Common myeloid progenitor, CD34-positive (primary cell): Measurements from ENCODE around the gene EMCN. TPM values are rescaled to one million over a fixed set of nuclear protein-coding genes. Genes with fewer than 3 reads are reported as not detected.
A peak's percentile ranks its signal among the peaks of the same experiment; 100 is the strongest.

Experiments
- CTCF ChIA-PET: fragments of 350-600 bp; sonication (Branson Sonifier 250); formaldehyde crosslinking; loops from one replicate; lab custom pipeline; 2021; ENCODE audit warnings: antibody characterized with exemption; lab: Charles Lee
- POLR2A ChIA-PET: fragments of 350-600 bp; sonication (Branson Sonifier 250); formaldehyde crosslinking; loops from one replicate; lab custom pipeline; 2021; ENCODE audit warnings: antibody characterized with exemption; lab: Charles Lee
- DNase-seq, 3 donors: peaks; one replicate each; pipeline versions ENCODE4 v3.0.0 to v3.0.0-alpha.2; 2013
- H3K27ac ChIP-seq, 2 experiments: 1 replicate in 1 of 2; 2 replicates in 1 of 2; pipeline ENCODE4 v1.7.0; 2013; ENCODE audit warnings: inconsistent platforms in 2 of 2, low read length in 2 of 2, mild to moderate bottlenecking in 2 of 2, low read depth in 1 of 2, moderate library complexity in 1 of 2; ENCODE audit not compliant: severe bottlenecking in 2 of 2, insufficient read depth in 1 of 2, poor library complexity in 1 of 2
- H3K27me3 ChIP-seq, 5 experiments: replicated peaks in 2 of 5; 1 replicate in 3 of 5; 2 replicates in 2 of 5; pipeline versions ENCODE4 v1.6.1 to v1.7.0; 2013; ENCODE audit warnings: low read length in 4 of 5, mild to moderate bottlenecking in 2 of 5, moderate library complexity in 2 of 5, inconsistent platforms in 1 of 5; ENCODE audit not compliant: insufficient read depth in 5 of 5, control insufficient read depth in 4 of 5
- H3K36me3 ChIP-seq, 4 experiments: 1 replicate in 2 of 4; 2 replicates in 2 of 4; pipeline versions ENCODE4 v1.6.1 to v1.7.0; 2013; ENCODE audit warnings: low read length in 3 of 4, control low read depth in 1 of 4, mild to moderate bottlenecking in 1 of 4; ENCODE audit not compliant: control insufficient read depth in 4 of 4, insufficient read depth in 4 of 4
- H3K4me1 ChIP-seq, 4 experiments: 1 replicate in 3 of 4; 2 replicates in 1 of 4; pipeline versions ENCODE4 v1.6.1 to v1.7.1; 2013; ENCODE audit warnings: low read length in 3 of 4, mild to moderate bottlenecking in 3 of 4, control low read depth in 1 of 4, inconsistent platforms in 1 of 4, moderate library complexity in 1 of 4; ENCODE audit not compliant: control insufficient read depth in 4 of 4, insufficient read depth in 4 of 4; ENCODE audit errors: control extremely low read depth in 1 of 4
- H3K4me3 ChIP-seq, 7 experiments: 1 replicate in 4 of 7; 2 replicates in 3 of 7; pipeline versions ENCODE4 v1.5.1 to v1.7.0; 2013; ENCODE audit warnings: mild to moderate bottlenecking in 7 of 7, low read length in 6 of 7, moderate library complexity in 6 of 7, inconsistent platforms in 2 of 7, low read depth in 2 of 7, control low read depth in 1 of 7; ENCODE audit not compliant: insufficient read depth in 4 of 7, control insufficient read depth in 1 of 7; ENCODE audit errors: extremely low read depth in 1 of 7
- H3K9me3 ChIP-seq, 5 experiments: 1 replicate in 4 of 5; 2 replicates in 1 of 5; pipeline versions ENCODE4 v1.6.1 to v1.7.1; 2013; ENCODE audit warnings: low read length in 4 of 5, mild to moderate bottlenecking in 2 of 5, inconsistent platforms in 1 of 5, low read depth in 1 of 5, moderate library complexity in 1 of 5; ENCODE audit not compliant: control insufficient read depth in 4 of 5, insufficient read depth in 2 of 5; ENCODE audit errors: control extremely low read depth in 1 of 5
- WGBS: methylation state at CpG from one replicate; pipeline ENCODE4 v1.1.5; 2013; ENCODE audit not compliant: insufficient coverage; 5-methylcytosine and 5-hydroxymethylcytosine counted together
- polyA plus RNA-seq: library from polyadenylated mRNA; unstranded; fragments of 120-200 nt; gene quantifications from one replicate; pipeline ENCODE4 v1.2.1, GENCODE V29; 2013

Gene EMCN, protein sequence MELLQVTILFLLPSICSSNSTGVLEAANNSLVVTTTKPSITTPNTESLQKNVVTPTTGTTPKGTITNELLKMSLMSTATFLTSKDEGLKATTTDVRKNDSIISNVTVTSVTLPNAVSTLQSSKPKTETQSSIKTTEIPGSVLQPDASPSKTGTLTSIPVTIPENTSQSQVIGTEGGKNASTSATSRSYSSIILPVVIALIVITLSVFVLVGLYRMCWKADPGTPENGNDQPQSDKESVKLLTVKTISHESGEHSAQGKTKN
- polyA plus RNA-seq, result 9.5 TPM

GRCh38 chr4:100517864-100518341 lies at the start of gene EMCN:
Gene EMCN, minus strand, starts transcription at chr4:100518022. Its CDS starts 108 bp downstream, at chr4:100517914.
- CTCF ChIA-PET, result no interaction called here
- H3K4me1 ChIP-seq, result peaks cover 3 to 54% (median 17%) of the 10 kb centered on the region in 4 experiments
- DNase-seq, result no peak
- no peaks in the 10 kb centered on the region for H3K27me3 ChIP-seq
- peak within 1 kb of the TSS in 6 of 7 experiments; percentile 10 to 77 (median 66) for H3K4me3 ChIP-seq
- peak within 1 kb of the TSS; percentile 48 to 80 for H3K27ac ChIP-seq
- no peaks in the 10 kb centered on the region for H3K36me3 ChIP-seq
- no peaks in the 10 kb centered on the region for H3K9me3 ChIP-seq
- WGBS, result 13% methylated on average over 1 of the region's 3 CpGs
- POLR2A ChIA-PET, result no interaction called here

- Histone ChIP-seq H3K36me3 (no peaks in the 10 kb centered on the region), H3K27ac (no peak overlapping the region), H3K27me3 (no peaks in the 10 kb centered on the region), H3K4me3 (no peak overlapping the region), H3K4me1 (no peaks in the 10 kb centered on the region), H3K9me3 (no peaks in the 10 kb centered on the region)
- CTCF ChIA-PET, result no interaction called here
- 100% methylated on average over 1 of the region's 3 CpGs for WGBS
- POLR2A ChIA-PET, result no interaction called here
- DNase-seq, result no peak
Observed at GRCh38 chr4:100566396-100566795, 48.6 kb upstream of the EMCN start.

- no peaks in the 10 kb centered on the region for H3K27me3 ChIP-seq
- H3K36me3 ChIP-seq, result no peaks in the 10 kb centered on the region
- no peak overlapping the region for H3K4me3 ChIP-seq
- peaks cover 0 to 3% (median 0%) of the 10 kb centered on the region in 5 experiments for H3K9me3 ChIP-seq
- WGBS, result no CpG with 5 or more reads among the region's 2 CpGs
- CTCF ChIA-PET, result no interaction called here
- no peak overlapping the region for H3K27ac ChIP-seq
- no peaks in the 10 kb centered on the region for H3K4me1 ChIP-seq
- POLR2A ChIA-PET, result no interaction called here
- DNase-seq, result no peak
Observed at GRCh38 chr4:100557306-100557705, 39.5 kb upstream of the EMCN start.

- 100% methylated on average over 1 of the region's 2 CpGs for WGBS
- Histone ChIP-seq H3K27ac (no peak overlapping the region), H3K27me3 (no peaks in the 10 kb centered on the region), H3K4me3 (no peak overlapping the region), H3K4me1 (no peaks in the 10 kb centered on the region), H3K9me3 (peaks cover 0 to 3% (median 0%) of the 10 kb centered on the region in 5 experiments), H3K36me3 (no peaks in the 10 kb centered on the region)
- DNase-seq, result no peak
- ChIA-PET CTCF (no interaction called here), POLR2A (no interaction called here)
Observed at GRCh38 chr4:100555611-100556337, 38.0 kb upstream of the EMCN start.

GRCh38 chr4:100548200-100548560 lies 30.4 kb upstream of the EMCN start:
- peak; percentile 5 to 56 (median 37) for DNase-seq
- Histone ChIP-seq H3K4me1 (peaks cover 0 to 6% (median 2%) of the 10 kb centered on the region in 4 experiments), H3K4me3 (no peak overlapping the region), H3K9me3 (peaks cover 0 to 4% (median 0%) of the 10 kb centered on the region in 5 experiments), H3K36me3 (no peaks in the 10 kb centered on the region), H3K27ac (no peak overlapping the region), H3K27me3 (peaks cover 0 to 5% (median 2%) of the 10 kb centered on the region in 5 experiments)
- no CpG with 5 or more reads among the region's 1 CpG for WGBS
- ChIA-PET CTCF (no interaction called here), POLR2A (no interaction called here)

DNA sequence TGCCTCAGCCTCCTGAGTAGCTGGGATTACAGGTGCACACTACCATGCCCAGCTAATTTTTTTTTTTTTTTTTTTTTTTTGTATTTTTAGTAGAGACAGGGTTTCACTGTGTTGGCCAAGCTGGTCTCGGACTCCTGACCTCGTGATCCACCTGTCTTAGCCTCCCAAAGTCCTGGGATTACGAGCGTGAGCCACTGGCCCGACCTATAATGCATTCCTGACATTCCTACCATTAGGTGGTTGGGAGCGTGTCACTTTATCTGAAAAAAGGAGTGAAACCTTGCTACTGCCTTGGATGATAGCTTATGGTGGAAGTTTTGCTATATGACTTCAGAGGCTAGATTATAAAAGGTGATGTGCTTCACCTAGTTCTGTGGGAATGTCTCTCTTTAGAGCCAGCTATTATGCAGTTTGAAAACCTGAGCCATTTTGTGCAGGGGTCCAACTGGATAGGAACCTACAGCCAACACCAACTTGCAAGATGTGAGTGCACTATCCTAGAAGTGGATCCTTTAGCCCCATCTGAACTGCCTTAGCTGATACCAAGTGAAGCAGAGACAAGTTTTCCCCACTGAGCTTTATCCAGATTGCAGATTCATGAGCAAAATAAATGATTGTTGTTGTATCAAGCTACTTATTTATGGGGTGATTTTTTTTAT lies 29.8 kb upstream of the EMCN start:
- WGBS, result 97% methylated on average over 6 of the region's 6 CpGs
- Histone ChIP-seq H3K27ac (no peak overlapping the region), H3K36me3 (no peaks in the 10 kb centered on the region), H3K4me3 (no peak overlapping the region), H3K27me3 (peaks cover 0 to 10% (median 5%) of the 10 kb centered on the region in 5 experiments), H3K4me1 (peaks cover 0 to 6% (median 2%) of the 10 kb centered on the region in 4 experiments), H3K9me3 (peaks cover 0 to 4% (median 0%) of the 10 kb centered on the region in 5 experiments)
- CTCF ChIA-PET, result no interaction called here
- POLR2A ChIA-PET, result interaction anchor here (0.7 kb wide), 1 partner anchor 108 kb away, joined by 4 read pairs; no protein-coding TSS in a partner anchor
- no peak for DNase-seq
